ENCODE results near the gene GSTA2.

DNA sequence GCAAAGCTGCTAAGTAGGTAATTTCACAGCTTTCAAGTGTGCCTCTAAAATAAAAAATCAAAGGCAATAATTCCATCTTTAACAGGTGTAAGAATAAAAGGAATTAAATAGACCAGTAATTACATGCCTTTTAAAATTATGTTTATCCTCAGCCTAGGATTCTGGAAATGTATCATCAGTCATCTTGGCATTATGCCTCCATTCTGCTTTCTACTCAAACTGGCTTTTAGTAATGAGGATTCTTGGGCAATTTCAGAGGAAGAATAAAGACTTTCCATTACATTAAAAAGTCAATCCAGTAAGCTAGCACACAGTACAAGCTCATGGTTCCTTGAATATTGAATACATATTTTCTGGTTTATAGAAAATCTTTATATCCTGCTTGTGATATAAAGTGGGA lies 44.7 kb downstream of the GSTA2 start:
- TF ChIP-seq, protein P1, sequence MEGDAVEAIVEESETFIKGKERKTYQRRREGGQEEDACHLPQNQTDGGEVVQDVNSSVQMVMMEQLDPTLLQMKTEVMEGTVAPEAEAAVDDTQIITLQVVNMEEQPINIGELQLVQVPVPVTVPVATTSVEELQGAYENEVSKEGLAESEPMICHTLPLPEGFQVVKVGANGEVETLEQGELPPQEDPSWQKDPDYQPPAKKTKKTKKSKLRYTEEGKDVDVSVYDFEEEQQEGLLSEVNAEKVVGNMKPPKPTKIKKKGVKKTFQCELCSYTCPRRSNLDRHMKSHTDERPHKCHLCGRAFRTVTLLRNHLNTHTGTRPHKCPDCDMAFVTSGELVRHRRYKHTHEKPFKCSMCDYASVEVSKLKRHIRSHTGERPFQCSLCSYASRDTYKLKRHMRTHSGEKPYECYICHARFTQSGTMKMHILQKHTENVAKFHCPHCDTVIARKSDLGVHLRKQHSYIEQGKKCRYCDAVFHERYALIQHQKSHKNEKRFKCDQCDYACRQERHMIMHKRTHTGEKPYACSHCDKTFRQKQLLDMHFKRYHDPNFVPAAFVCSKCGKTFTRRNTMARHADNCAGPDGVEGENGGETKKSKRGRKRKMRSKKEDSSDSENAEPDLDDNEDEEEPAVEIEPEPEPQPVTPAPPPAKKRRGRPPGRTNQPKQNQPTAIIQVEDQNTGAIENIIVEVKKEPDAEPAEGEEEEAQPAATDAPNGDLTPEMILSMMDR (IDR thresholded peaks at IDR 0.05) = no peak
- no peak for TF ChIP-seq POLR2A (IDR thresholded peaks at IDR 0.05)

Data from testis (tissue), 2 donors.